WERI-Rb-1 (cell line): ENCODE results near the gene FOXS1.

Source experiments
- DNase-seq: peaks from one replicate; pipeline ENCODE4 v3.0.0-alpha.2; 2020
- H3K27ac ChIP-seq: fragments of 250-450 bp; sonication (Bioruptor Pico); 2 replicates; pipeline ENCODE4 v1.5.1; 2020; ENCODE audit warnings: mild to moderate bottlenecking, moderate library complexity
- H3K27me3 ChIP-seq: fragments of 250-450 bp; sonication (Bioruptor Pico); 2 replicates; pipeline ENCODE4 v1.5.1; 2021; ENCODE audit warnings: mild to moderate bottlenecking, low read depth, moderate library complexity; ENCODE audit not compliant: insufficient read depth, severe bottlenecking
- H3K36me3 ChIP-seq: fragments of 250-450 bp; sonication (Bioruptor Pico); 2 replicates; pipeline ENCODE4 v1.5.1; 2020; ENCODE audit warnings: mild to moderate bottlenecking, moderate library complexity
- H3K4me3 ChIP-seq: 2 replicates; pipeline ENCODE4 v1.5.1; 2011; ENCODE audit warnings: low read depth, mild to moderate bottlenecking, control low read depth, low read length
- H3K9me3 ChIP-seq: fragments of 250-450 bp; sonication (Bioruptor Pico); 2 replicates; pipeline ENCODE4 v1.5.1; 2021; ENCODE audit warnings: mild to moderate bottlenecking, moderate library complexity; ENCODE audit not compliant: severe bottlenecking
- TF ChIP-seq, protein P1 (sequence below): IDR thresholded peaks from 2 replicates; pipeline ENCODE4 v1.5.1; 2011; ENCODE audit warnings: low read depth, mild to moderate bottlenecking, control low read depth, inconsistent platforms, low read length

Gene FOXS1

DNA sequence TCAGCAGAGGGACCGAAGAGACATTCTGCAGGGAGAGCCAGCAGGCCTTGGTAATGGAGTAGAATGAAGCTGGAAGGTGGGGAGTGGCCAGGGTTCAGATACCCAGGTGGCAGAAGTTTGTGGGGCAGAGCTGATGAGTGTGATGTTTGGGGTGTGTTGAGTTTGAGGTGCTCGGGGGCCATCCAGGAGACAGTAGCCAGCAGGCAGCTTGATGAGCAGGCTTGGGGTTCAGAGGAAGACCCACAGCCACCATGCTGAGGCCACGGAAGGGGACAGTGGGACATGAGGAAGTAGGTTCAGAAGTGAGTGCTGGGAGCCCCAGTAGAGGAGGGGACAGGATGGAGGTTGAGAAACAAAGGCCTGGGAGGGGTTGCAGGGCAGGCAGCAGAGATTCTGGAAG is 11.1 kb upstream of the FOXS1 start:
- Histone ChIP-seq H3K27ac (no peak overlapping the region), H3K27me3 (no peaks in the 10 kb centered on the region), H3K4me3 (no peak overlapping the region), H3K36me3 (0 out of 2 replicates have a peak, but pooled peaks cover 2% of the 10 kb centered on the region), H3K9me3 (no peaks in the 10 kb centered on the region)
- no peak for DNase-seq
- TF ChIP-seq, protein P1, sequence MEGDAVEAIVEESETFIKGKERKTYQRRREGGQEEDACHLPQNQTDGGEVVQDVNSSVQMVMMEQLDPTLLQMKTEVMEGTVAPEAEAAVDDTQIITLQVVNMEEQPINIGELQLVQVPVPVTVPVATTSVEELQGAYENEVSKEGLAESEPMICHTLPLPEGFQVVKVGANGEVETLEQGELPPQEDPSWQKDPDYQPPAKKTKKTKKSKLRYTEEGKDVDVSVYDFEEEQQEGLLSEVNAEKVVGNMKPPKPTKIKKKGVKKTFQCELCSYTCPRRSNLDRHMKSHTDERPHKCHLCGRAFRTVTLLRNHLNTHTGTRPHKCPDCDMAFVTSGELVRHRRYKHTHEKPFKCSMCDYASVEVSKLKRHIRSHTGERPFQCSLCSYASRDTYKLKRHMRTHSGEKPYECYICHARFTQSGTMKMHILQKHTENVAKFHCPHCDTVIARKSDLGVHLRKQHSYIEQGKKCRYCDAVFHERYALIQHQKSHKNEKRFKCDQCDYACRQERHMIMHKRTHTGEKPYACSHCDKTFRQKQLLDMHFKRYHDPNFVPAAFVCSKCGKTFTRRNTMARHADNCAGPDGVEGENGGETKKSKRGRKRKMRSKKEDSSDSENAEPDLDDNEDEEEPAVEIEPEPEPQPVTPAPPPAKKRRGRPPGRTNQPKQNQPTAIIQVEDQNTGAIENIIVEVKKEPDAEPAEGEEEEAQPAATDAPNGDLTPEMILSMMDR, result no peak

DNA sequence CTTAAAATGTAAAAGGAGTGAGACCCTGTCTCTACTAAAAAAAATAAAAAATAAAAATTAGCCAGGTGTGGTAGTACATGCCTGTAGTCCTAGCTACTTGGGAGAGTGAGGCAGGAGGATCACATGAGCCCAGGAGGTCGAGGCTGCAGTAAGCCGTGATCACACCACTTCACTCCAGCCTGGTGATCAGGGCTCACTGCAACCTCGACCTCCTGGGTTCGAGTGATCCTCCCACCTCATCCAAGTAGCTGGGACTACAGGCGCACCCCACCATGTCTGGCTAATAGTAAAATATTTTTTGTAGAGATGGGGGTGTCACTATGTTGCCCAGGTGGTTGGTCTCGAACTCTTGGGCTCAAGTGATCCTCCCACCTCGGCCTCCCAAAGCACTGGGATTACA is 8.1 kb upstream of the FOXS1 start:
- H3K36me3 ChIP-seq, result no peaks in the 10 kb centered on the region
- no peaks in the 10 kb centered on the region for H3K27me3 ChIP-seq
- no peak for DNase-seq
- TF ChIP-seq, protein P1, result no peak
- no peak overlapping the region for H3K27ac ChIP-seq
- H3K9me3 ChIP-seq, result no peaks in the 10 kb centered on the region
- no peak overlapping the region for H3K4me3 ChIP-seq

DNA sequence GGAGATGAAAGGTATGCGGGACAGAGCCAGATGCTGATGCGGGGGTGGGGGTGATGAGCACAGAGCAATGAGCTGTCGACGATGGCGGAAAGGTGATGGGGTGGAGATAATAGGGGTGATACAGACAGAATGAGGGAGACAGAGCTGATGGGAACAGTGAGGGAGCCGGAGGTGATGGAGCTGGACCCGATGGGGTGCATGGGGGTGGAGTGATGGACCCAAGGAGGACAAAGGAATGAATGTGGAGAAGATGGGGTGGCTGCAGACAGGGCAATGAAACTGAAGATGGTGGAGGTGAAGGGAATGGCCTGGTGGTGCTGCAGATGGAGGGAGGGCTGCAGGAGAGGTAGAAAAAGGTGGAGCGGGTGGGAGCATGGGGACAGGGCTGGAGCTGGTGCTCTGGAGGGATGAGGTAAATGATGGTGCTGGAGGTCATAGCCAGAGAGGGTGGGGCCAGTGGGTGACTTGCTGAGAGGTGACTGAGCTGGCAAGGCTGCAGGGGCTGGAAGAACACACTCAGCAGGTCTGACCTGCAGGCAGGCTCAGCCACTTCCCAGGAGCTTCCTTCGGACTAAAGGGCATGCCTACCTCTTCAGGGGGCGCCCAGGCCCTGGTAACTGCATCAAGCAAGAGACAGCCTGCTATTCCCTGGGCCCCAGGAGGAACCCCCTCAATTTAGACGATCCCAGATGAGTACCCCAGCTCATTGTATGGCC is 6.0 kb upstream of the FOXS1 start:
- Histone ChIP-seq H3K4me3 (no peak overlapping the region), H3K9me3 (no peaks in the 10 kb centered on the region), H3K36me3 (no peaks in the 10 kb centered on the region), H3K27me3 (no peaks in the 10 kb centered on the region), H3K27ac (no peak overlapping the region)
- TF ChIP-seq, protein P1, result no peak
- no peak for DNase-seq

DNA sequence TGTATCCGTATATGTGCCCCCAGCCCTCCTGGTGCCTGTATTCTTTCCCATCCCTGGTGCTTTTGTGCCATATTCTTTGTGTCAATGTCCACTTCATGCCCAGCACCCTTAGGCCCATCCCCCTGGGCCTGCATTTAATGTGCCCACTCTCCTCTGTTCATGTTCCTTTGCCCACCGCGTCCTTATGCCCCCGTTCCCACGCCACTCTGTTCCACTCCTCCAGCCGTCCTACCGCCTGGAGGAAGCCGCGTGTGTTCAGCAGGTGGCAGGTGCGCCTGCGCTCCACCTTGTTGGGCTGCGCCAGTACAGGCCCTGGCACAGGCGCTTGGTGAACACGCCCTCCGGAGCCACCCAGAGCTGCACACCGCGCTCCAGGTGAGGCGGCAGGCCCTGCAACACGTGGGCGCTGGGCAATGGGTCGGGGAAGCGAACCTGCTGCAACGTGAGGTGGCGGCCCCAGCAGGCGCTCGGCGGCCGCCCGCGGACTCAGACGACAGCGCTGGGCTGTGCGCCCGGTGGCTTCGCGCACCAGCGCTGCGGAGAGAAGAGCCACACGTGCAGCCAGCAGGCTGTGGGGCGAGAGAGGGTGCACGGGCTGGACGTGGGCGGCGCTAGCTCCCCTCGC is 4.0 kb upstream of the FOXS1 start:
- no peak for DNase-seq
- Histone ChIP-seq H3K4me3 (no peak overlapping the region), H3K27me3 (no peaks in the 10 kb centered on the region), H3K36me3 (no peaks in the 10 kb centered on the region), H3K27ac (no peak overlapping the region), H3K9me3 (no peaks in the 10 kb centered on the region)
- TF ChIP-seq, protein P1, result no peak

DNA sequence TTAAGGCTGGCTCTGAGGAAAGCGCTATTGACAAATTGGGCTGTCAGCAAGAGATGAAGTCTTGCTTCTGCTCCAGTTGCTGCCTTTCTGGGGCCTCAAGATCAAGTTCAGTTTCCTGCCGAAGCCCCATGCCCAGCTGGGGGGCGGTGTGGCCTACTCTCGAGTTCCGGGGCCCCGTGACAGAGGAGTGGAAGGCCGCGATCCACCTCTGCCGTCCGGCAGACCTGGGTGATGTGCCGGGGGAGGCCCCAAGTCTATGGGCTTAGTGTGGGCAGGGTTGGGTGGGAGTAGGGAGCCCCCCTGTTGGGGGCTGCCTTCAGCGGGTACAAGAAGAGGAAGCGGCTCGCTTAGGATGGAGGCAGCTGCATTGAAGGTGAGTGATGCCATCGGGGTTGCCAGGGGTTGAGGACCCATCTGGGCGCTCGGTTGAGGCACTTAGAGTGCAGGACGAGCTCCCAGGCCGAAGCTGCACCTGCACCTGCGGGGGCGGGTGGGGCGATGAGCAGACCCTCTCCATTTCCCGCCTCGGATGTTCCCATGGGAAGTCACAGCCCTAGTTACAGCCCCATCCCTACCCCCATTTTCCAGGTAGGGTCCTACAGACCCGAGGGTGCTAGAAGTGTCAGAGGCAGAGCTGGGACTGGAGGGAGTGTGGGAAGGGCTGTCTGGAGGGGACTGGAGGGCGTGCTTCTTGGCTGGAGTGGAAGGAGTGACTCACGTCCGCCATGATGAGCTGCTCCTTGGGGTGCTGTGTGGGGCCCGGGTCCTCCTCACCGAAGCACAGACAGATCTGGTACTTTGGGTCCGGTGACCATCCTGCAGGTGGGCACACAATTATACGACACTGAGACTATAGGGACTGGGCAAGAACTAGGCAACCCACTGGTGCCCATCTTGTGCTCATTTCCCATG is 2.9 kb upstream of the FOXS1 start:
- Histone ChIP-seq H3K4me3 (no peak overlapping the region), H3K36me3 (no peaks in the 10 kb centered on the region), H3K9me3 (no peaks in the 10 kb centered on the region), H3K27me3 (no peaks in the 10 kb centered on the region), H3K27ac (no peak overlapping the region)
- no peak for DNase-seq
- TF ChIP-seq, protein P1, result no peak
